ENCODE data around the gene MBL2.

The MBL2 gene

DNA sequence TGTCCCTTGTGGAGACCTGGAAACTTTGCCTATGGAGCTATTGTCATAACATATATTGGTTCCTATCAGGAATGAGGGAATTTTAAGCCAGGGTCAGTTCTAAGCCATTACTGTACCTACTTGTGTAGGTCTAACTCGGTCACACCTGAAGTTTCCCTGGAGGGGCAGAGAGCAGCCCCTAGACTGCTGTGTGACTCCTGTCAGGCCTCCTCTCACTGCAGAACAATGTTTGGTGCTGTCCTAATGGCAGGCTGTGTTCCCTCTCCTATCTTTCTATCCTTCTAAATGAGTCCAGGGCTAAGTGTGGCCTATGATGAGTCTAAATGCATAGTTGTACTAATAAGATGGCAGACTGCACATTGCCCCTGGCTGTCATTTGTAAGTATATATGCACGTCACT, 14.2 kb downstream of the MBL2 start:
- Histone ChIP-seq H3F3A (ENCODE audit: insufficient read depth, low read length) (no peaks in the 10 kb centered on the region), H3K27me3 (ENCODE audit: insufficient read depth, low read length) (no peaks in the 10 kb centered on the region), H3K9ac (ENCODE audit: low read length) (no peak overlapping the region), H3K4me3 (ENCODE audit: low read depth, low read length, poor library complexity, severe bottlenecking) (no peak overlapping the region), H3K9me3 (ENCODE audit: low read length) (no peaks in the 10 kb centered on the region), H3K79me2 (ENCODE audit: insufficient read depth, low read length) (no peaks in the 10 kb centered on the region), H3K36me3 (ENCODE audit: insufficient read depth, low read length) (no peaks in the 10 kb centered on the region), H3K27ac (ENCODE audit: low read depth, low read length, poor library complexity, severe bottlenecking) (no peak overlapping the region), H4K20me1 (ENCODE audit: insufficient read depth, low read length) (no peaks in the 10 kb centered on the region), H2AFZ (ENCODE audit: low read length) (no peak overlapping the region), H3K9me2 (ENCODE audit: low read depth, low read length) (no peaks in the 10 kb centered on the region), H3K4me2 (ENCODE audit: low read length) (no peak overlapping the region), H3K4me1 (ENCODE audit: insufficient read depth, low read length, severe bottlenecking) (no peaks in the 10 kb centered on the region)
- TF ChIP-seq EZH2 (IDR thresholded peaks at IDR 0.05; ENCODE audit: borderline replicate concordance, low read length), result no peak
- TF ChIP-seq, protein P1, sequence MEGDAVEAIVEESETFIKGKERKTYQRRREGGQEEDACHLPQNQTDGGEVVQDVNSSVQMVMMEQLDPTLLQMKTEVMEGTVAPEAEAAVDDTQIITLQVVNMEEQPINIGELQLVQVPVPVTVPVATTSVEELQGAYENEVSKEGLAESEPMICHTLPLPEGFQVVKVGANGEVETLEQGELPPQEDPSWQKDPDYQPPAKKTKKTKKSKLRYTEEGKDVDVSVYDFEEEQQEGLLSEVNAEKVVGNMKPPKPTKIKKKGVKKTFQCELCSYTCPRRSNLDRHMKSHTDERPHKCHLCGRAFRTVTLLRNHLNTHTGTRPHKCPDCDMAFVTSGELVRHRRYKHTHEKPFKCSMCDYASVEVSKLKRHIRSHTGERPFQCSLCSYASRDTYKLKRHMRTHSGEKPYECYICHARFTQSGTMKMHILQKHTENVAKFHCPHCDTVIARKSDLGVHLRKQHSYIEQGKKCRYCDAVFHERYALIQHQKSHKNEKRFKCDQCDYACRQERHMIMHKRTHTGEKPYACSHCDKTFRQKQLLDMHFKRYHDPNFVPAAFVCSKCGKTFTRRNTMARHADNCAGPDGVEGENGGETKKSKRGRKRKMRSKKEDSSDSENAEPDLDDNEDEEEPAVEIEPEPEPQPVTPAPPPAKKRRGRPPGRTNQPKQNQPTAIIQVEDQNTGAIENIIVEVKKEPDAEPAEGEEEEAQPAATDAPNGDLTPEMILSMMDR (IDR thresholded peaks at IDR 0.05; ENCODE audit: low read length), result no peak

DNA sequence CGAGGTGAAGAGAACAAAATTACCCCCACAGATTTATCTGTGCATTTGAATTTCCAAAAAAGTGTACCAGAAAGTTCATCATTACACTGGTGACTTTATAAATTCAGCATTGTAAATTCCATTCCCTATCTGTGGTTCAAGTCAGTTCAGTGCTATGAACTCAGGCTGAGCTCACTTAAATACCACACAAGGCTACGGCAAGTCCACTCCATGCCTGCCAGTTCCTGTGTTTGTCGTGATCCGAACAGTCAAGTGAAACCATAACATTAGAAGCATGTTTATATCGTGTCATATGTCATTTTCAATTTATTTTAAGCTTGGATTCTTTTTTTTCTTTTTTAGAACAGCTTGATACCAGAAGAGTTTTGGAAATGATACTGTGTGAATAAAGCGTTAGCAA, 14.8 kb downstream of the MBL2 start:
- Histone ChIP-seq H3K9me2 (ENCODE audit: low read depth, low read length) (no peaks in the 10 kb centered on the region), H3K9me3 (ENCODE audit: low read length) (no peaks in the 10 kb centered on the region), H3K4me3 (ENCODE audit: low read depth, low read length, poor library complexity, severe bottlenecking) (no peak overlapping the region), H3K36me3 (ENCODE audit: insufficient read depth, low read length) (no peaks in the 10 kb centered on the region), H3F3A (ENCODE audit: insufficient read depth, low read length) (no peaks in the 10 kb centered on the region), H2AFZ (ENCODE audit: low read length) (no peak overlapping the region), H3K9ac (ENCODE audit: low read length) (no peak overlapping the region), H3K79me2 (ENCODE audit: insufficient read depth, low read length) (no peaks in the 10 kb centered on the region), H3K4me2 (ENCODE audit: low read length) (no peak overlapping the region), H3K4me1 (ENCODE audit: insufficient read depth, low read length, severe bottlenecking) (no peaks in the 10 kb centered on the region), H4K20me1 (ENCODE audit: insufficient read depth, low read length) (no peaks in the 10 kb centered on the region), H3K27me3 (ENCODE audit: insufficient read depth, low read length) (no peaks in the 10 kb centered on the region), H3K27ac (ENCODE audit: low read depth, low read length, poor library complexity, severe bottlenecking) (no peak overlapping the region)
- TF ChIP-seq, protein P1 (IDR thresholded peaks at IDR 0.05; ENCODE audit: low read length), result no peak
- TF ChIP-seq EZH2 (IDR thresholded peaks at IDR 0.05; ENCODE audit: borderline replicate concordance, low read length), result no peak

DNA sequence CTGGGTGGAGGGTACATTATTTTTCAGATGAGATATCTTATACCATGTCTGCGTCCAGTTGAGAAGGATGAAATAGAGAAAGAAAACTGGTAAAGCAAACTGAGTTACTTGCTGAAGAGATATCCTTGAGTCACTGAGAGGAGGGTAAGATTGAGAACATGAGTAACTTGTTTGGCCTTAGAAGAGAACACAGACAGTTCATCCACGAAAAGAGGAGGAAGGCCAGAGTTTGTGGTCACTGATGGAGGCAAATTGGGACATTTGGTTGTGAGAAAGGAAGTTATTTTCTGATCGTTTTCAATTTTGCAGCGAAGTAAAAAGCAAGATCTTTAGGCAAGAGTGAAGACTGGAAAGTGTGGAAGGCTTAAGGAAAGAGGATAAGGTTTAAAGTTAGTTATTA, 15.6 kb downstream of the MBL2 start:
- H3K27me3 ChIP-seq (ENCODE audit: insufficient read depth, low read length), result no peaks in the 10 kb centered on the region
- H3K4me1 ChIP-seq (ENCODE audit: insufficient read depth, low read length, severe bottlenecking), result no peaks in the 10 kb centered on the region
- H3K4me3 ChIP-seq (ENCODE audit: low read depth, low read length, poor library complexity, severe bottlenecking), result no peak overlapping the region
- no peaks in the 10 kb centered on the region for H3K9me3 ChIP-seq (ENCODE audit: low read length)
- no peak overlapping the region for H3K4me2 ChIP-seq (ENCODE audit: low read length)
- no peaks in the 10 kb centered on the region for H4K20me1 ChIP-seq (ENCODE audit: insufficient read depth, low read length)
- H3K9me2 ChIP-seq (ENCODE audit: low read depth, low read length), result no peaks in the 10 kb centered on the region
- no peak overlapping the region for H3K27ac ChIP-seq (ENCODE audit: low read depth, low read length, poor library complexity, severe bottlenecking)
- H3K36me3 ChIP-seq (ENCODE audit: insufficient read depth, low read length), result no peaks in the 10 kb centered on the region
- no peaks in the 10 kb centered on the region for H3F3A ChIP-seq (ENCODE audit: insufficient read depth, low read length)
- H3K9ac ChIP-seq (ENCODE audit: low read length), result no peak overlapping the region
- H2AFZ ChIP-seq (ENCODE audit: low read length), result no peak overlapping the region
- TF ChIP-seq EZH2 (IDR thresholded peaks at IDR 0.05; ENCODE audit: borderline replicate concordance, low read length), result no peak
- TF ChIP-seq, protein P1 (IDR thresholded peaks at IDR 0.05; ENCODE audit: low read length), result no peak
- H3K79me2 ChIP-seq (ENCODE audit: insufficient read depth, low read length), result no peaks in the 10 kb centered on the region
